HG03442 (cell line): ENCODE results near the gene CAPZA2.
"Not testable (repeated sequence)": the region's sequence is repeated elsewhere in the genome, so short reads cannot be mapped to it uniquely, and the experiment has no call there.

Source experiments
- ATAC-seq: cut with Tn5 transposase; IDR thresholded peaks from one replicate; pipeline ENCODE4 v1.9.1; 2021; ENCODE audit warnings: mild to moderate bottlenecking, moderate library complexity; ENCODE audit not compliant: unreplicated experiment

The CAPZA2 gene

DNA sequence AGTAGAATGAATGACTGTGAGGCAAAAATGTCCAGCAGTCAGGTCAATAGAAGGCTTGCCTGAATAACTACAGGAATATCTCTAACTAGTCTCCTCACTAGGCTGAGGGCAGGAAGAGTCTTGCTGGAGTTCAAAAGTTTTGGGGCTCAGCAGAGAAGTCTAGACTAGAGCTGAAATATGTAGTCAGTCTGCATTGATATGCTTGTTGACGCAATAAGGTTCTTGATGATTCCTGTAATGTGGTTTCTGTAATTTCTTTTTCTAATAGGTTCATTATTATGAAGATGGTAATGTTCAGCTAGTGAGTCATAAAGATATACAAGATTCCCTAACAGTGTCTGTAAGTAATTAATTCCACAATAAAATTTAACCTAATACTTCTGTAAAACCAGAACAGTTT lies 49.4 kb downstream of the CAPZA2 start:
- ATAC-seq, result no peak

DNA sequence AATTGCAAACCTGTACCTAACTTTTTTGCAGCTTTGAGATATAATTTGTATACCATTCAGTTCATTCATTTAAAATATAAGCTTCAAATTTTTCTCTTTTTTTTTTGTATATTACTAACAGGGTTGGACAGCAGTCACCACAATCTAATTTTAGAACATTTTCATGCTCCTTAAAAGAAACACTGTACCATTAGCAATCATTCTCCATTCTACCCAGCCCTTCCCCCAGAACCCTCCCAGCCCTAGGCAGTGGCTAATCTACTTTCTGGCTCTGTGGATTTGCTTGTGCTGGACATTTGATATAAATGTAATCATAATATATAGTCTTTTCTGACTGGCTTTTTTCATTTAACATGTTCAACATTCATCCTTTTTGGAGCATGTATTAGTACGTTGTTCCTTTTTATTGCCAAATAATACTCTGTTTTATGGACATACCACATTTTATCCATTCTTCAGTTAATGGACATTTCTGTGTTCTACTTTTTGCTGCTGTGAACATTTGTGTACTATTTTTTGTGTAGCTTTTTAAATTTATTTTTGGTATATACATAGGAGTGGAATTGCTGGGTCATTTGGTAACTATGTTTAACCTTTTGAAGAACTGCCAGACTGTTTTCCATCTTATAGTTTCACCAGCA lies 50.0 kb downstream of the CAPZA2 start:
- ATAC-seq, result no peak

DNA sequence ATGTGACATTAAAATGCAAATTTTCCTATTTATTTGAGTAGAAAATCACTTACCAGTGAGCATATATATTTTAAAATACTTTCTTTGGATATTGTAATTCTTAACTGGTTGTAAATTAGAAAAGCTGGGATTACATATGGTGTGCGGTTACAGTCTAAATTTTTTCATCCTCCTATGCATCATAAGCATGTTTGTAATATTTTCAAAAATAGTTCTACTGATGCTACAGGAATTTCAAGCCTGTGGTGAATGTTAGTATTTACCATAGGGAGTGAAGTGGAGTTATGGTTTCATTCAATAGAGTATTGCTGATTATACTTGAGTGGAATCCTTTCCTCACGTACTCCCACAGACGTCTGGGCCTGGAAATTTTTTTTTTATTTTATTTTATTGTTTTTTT lies 56.3 kb downstream of the CAPZA2 start:
- ATAC-seq, result no peak

DNA sequence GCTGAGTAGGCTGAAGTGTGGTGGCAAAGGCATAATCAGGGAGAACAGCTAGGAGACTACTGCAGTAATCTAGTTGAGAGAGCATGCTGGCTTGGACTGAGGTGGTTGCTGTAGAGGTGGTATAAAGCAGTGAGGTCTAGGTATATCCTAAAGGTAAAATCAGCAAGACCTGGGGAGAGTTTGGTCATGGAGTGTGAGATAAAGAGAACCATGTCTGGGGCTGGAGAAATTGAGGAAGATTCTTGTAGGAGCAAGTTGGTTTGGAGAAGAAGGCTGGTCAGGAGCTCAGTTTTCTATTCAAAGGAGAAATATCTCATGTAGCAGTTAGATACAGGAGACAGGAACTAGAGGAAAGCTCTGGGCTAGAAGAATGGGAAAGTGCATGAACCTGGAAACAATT lies 58.0 kb downstream of the CAPZA2 start:
- ATAC-seq, result no peak

DNA sequence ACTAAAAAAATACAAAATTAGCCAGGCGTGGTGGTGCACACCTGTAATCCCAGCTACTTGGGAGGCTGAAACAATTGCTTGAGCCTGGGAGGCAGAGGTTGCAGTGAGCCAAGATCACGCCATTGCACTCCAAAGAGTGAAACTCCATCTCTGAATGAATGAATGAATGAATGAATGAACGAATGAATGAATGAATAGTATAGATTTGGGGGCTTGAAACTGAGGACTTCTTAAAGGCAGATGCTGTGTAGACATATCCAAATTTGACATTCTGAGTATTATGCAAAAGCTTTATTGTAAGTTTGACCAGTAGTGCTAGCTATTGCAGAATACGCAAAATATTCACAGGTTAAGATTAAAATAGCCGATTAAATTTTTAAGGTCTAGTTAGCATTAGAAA lies 60.2 kb downstream of the CAPZA2 start:
- ATAC-seq, result no peak

DNA sequence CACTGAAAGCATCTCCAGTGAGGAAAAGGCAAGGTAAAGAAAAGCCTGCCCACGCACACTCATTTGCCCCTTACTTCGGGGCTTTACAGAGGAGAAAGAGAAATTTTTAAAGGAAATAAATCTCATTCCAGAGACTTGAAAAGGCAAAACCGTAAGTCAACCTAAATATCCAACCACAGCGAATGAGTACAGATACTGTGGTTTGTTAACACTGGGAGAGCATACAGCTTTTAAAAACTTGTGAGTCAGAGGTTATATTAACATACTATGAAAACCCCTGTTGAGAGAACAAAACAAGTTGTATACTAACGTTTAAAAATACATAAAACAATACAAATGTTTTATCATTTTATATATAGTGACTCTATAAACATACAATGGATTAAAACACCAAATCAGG lies 62.4 kb downstream of the CAPZA2 start:
- no peak for ATAC-seq

DNA sequence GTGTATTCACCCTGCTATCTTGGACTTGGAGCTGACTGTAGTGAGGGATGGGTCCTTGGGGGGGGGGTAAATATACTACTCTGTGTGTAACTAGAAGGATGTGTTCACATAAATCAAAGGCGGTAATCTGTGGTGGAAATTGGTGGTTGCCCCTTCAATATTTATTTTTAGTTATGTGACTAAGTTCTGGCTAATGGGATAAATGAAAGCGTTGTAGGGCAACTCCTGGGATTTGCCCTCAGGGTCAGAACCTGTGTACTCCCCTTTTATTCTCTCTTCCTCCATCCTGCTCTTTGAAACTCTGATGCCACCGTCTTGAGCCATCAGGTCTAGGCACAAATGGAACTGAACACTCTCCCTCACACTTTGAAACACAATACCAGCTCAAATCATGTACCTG lies 66.6 kb downstream of the CAPZA2 start:
- no peak for ATAC-seq

DNA sequence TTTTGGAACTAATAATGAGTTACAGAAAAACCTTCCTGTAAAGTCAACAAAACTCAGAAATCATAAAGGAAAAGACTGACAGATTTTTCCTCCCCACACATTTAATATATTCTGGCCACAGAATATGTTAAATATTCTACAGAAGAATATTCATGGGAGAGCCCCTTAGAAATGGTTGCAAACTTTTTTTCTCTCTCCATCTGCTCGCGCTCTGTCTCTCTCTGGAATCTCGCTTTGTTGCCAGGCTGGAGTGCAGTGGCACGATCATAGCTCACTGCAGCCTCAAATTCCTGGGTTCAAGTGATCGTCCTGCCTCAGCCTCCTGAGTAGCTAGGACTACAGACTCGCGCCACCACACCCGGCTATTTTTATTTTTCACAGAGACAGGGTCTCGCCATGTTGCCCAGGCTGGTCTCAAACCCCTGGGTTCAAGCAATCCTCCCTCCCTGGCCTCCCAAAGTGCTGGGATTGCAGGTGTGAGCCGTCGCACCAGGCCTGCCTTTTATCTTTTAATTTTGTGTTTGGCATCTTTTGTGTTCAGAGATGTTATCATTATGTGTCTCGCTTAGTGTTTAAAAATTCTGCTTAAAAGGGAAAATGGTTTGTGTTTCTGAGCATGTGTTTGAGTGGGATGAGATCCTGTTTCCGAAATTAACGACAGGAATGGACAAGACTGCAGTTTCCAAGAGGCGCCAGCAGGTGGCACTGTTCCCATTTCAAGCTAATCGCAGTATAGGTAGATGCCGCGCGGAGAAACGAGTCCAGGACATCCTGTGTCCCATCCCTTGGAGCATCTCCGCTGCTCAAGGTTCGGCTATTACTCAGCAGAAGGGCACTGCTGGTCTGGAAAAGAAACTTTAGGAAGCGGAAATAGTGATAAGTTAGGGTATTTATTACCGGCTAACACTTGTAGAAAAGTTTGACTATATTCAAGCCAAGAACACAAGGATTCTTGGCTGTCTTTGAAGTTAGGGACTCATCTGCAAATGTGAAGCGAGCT lies 67.8 kb downstream of the CAPZA2 start:
- peak; percentile 92 for ATAC-seq

DNA sequence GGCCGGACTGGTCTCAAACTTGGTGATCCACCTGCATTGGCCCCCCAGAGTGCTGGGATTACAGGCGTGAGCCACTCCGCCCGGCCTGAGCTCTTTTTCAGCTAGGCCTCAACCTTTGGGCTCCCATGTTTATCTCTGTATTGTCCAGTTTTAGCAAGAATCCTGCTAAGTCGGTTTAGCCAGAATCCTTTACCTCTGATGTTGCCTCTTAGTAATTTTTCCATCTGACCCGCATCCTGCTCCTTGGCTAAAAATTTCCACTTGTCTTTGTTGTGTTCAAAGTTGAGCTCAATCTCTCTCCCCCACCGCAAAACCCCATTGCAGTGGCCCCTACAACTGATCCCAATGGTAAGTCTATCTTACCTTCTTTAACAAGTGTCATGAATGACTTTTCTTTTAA lies 70.2 kb downstream of the CAPZA2 start:
- no peak for ATAC-seq

DNA sequence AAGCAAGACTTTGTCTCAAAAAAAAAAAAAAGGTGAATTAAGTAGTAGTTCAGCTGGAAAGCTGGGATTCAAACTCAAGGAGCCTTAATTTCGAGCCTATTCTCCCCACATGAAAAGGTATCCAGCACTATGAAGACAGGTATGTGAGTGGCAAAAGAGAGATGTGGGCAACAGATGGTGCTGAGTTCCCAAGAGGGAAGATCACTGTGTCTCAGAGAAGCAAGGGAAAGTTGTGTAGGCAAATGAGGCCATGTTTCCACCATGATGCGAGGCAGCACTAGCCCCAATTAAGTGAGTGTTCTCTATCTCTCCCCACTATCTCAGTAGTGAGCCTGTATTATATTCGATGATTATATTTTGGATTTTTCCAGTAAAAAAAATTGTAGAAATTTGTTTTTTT lies 71.1 kb downstream of the CAPZA2 start:
- no peak for ATAC-seq

DNA sequence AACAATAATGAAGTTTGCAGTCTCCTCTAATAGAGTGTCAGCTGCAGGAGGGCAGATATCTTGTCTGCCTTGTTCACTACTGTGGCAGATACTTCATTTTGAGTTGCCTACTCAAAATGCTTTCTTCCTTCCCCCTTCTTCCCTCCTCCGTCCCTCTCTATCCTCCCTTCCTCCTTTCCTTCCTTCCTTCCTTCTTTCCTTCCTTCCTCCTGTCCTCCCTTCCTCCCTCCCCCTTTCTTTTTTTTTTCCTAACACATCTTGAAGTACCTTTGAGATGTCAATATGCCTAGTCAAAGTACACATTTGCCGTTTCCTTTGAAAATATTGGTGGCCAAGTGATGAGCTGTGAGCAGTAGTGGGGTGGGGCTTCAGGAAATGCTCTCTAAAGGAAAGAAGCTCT lies 72.2 kb downstream of the CAPZA2 start:
- no peak for ATAC-seq

DNA sequence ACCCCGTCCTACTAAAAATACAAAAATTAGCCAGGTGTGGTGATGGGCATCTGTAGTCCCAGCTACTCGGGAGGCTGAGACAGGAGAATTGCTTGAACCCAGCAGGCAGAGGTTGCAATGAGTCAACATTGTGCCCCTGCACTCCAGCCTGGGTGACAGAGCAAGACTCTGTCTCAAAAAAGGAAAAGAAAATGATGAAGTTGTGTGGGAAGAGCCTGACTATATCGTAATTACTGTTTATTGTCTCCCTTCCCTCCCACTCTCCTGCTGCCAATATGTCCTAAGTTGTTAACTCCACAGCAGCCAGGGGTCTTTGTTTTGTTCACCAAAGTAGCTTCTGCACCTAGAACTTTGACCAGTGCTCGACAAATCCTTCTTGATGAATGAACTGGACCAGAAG lies 74.5 kb downstream of the CAPZA2 start:
- ATAC-seq, result not testable (repeated sequence)

DNA sequence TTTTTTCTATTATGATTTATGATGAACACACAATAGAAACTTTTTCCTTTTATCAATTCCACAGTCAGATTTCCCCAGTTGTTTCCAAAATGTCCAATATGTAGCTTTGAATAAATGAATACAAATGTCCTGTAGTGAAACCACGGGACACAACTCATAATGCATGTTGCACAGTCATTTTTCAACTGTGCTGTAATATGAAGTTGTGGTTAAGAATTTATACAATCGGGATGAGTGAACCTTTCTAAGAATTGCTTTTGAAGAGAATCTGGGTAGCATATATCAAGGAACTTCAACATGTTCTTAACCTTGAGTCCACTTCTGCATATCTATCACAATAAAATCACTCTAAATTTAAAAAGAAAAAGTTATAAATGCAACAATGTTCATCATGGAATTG lies 76.3 kb downstream of the CAPZA2 start:
- no peak for ATAC-seq

DNA sequence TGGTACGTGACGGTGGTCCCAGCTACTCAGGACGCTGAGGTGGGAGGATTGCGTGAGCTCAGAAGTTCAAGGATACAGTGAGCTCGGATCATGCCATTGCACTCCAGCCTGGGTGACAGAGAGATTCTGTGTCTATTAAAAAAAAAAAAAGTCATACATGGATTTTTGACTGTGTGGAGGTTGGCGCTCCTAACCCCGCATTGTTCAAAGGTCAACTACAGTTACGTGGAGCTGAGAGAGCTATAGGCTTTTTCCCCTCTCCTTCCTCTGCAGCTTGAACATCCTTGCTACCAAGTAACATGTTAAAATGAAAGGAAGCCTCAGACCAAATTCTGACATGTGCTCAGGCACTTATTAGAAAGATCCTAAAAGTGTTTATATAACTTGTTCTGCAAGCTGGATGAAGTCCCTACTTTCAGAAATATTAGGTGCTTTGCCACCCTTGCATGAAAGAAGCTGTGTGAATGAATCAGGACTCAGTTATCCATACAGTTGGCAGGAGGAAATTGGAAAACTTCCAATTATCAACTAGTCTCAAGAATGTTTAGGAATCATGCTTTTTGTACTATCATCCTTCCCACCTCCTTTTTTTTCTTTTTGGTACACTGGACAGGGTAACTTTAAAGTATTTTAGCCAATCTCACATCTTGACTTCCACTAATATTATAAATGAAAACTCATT lies 78.4 kb downstream of the CAPZA2 start:
- no peak for ATAC-seq

DNA sequence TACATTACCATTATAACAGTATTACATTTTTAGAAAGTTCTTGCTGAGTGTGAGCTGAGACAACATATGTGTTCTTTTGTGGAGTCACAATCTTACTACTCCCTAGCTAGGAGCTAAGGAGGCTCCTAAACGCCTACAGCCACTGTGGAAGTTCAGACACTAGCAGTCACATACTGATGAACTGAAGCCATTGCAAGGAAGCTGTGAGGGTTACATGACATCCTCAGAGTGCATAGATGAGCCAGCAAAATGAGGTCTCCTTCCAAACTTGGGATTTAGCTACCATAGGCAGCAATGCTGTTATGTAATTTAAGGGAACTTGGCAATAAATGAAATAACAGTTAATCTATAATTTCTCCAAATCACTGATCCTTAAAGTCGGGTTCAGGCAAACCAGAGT lies 80.1 kb downstream of the CAPZA2 start:
- ATAC-seq, result no peak

DNA sequence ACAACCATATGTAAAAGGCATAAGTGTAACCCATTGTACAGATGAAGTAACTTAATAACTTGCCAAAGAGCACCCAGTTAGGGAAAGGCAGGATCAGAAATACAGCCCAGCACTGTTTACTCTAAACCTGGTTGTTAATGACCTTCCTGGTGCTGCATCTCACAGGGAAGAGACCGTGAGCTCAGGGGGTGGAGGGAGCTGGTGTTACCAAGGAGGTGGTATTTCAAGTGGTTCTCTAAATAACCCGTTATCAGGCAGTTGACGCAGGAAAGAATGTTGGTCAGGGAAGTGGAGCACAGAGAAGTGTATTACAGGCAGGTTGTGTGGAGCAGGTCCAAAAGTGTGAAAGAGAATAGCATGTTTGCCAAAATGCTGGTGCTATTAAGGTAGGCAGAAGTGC lies 86.5 kb downstream of the CAPZA2 start:
- ATAC-seq, result no peak

DNA sequence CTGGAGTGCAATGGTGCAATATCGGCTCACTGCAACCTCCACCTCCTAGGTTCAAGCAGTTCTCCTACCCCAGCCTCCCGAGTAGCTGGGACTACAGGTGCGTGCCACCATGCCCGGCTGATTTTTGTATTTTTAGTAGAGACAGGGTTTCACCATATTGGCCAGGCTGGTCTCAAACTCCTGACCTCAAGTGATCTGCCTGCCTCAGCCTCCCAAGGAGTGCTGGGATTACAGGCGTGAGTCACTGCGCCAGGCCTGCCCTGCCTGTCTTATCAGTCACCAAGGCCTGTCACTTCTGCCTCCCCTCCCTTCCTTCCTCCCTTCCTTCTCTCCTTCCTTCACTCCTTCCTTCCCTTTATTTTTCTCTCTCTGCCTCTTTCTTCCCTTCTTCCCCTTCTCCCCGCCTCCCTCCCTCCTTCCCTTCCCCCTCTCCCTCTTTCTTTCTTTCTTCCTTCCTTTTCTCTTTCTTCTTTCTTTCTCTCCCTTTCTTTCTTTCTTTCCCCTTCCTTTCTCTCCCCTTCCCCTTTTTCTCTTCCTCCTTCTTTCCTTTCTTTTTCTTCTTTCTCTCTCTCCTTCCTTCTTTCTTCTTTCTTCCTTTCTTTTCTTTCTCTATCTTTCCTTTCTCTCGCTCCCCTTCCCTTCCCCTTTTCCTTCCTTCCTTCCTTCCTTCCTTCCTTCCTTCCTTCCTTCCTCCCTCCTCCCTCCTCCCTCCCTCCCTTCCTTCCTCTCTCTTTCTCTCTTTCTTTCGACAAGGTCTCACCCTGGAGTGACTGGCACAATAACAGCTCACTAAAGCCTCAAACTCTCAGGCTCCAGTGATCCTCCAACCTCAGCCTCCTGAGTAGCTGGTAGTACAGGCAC lies 87.8 kb downstream of the CAPZA2 start:
- no peak for ATAC-seq

DNA sequence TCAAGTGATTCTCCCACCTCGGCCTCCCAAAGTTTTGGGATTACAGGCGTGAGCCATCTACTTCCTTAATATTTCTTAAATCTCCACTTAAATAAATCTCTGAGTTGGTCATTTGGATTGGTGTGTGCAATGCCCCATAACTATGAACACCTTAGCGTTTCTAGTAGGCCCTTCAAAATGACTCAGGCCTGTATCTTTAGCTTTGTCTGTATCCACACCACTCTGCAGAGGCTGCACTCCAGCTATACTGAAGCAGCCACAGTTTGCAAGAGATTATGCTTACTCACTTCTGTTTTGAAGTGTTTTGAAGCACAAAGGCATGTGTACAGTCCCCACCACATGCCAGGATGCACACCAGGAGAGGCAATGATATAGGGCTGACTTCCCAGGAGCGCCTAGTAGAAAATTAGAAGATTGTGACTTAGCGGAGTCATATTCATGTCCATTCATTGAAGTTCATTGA lies 88.5 kb downstream of the CAPZA2 start:
- no peak for ATAC-seq

DNA sequence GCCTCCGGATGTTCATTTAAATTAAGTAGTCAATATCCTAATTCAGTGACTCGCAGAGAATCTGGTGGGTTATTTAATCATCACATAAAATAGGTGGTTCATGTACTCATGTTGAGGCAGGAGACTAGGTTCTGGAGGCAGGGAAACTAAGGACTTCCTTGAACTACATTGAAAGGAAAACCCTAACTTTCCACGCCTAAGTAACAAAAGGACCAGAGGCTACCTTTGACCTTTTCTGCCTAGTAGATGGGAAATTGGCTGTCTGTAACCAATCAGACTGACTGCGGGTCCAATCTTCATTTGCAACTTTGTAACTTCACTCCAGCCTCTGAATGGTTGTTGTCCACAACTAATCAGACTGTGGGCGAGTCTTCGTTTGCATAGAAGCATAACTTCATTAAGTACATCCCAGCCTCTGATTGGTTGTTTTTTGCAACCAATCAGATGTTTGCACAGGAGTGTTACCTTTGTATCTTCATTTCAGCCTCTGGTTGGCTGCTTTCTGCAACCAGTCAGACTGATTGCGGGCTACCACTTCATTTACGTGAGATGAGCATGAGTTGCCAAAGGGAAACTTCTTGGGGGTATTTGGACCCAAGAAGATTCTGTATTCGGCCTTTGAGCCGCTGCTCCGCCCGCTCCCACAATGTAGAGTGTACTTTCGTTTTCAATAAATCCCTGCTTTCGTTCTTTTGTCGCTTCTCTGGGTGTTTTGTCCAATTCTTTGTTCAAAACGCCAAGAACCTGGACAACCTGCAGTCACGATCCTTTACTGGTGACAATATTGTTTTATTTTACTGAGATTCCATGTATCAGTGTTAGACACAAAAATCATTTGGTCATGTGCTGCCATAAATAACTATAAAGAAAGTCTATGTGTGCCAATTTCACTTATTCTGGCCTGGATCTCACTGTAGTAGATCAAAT lies 89.2 kb downstream of the CAPZA2 start:
- ATAC-seq, result no peak
